Mammary epithelial cell (primary cell): Measurements from ENCODE around the gene MTPN.

Experiments
- EZH2 ChIP-seq: IDR thresholded peaks from 2 replicates; pipeline ENCODE4 v1.6.1; 2012; ENCODE audit warnings: low read length, inconsistent platforms, borderline replicate concordance
- TF ChIP-seq, protein P1 (sequence below), 2 donors: IDR thresholded peaks in 1 of 2; conservative IDR thresholded peaks in 1 of 2; 2 replicates each; pipeline ENCODE4 v1.5.1; 2011 to 2012; ENCODE audit warnings: inconsistent platforms in 2 of 2, low read length in 2 of 2, mild to moderate bottlenecking in 2 of 2, control low read depth in 1 of 2, low read depth in 1 of 2; ENCODE audit not compliant: insufficient read depth in 1 of 2; ENCODE audit errors: extremely low read depth in 1 of 2

DNA sequence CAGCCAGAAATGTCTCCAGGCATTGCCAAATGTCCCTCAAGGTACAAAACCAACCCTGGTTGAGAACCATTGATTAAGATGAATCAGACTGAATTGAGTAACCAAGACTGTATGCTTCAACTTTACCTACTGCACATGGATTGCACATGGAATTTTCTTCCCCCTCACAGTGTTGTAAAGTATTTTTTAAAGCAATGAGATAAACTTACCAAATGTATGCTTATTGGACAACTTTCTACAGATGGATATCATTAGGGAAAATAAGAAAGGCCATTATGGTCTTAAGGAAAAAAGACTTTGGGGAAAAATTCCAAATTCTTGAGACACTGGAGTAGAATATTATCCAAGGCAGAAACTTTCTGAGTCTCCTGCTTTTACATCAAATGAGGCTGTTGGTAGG, 20.9 kb upstream of the MTPN start:
- TF ChIP-seq, protein P1, sequence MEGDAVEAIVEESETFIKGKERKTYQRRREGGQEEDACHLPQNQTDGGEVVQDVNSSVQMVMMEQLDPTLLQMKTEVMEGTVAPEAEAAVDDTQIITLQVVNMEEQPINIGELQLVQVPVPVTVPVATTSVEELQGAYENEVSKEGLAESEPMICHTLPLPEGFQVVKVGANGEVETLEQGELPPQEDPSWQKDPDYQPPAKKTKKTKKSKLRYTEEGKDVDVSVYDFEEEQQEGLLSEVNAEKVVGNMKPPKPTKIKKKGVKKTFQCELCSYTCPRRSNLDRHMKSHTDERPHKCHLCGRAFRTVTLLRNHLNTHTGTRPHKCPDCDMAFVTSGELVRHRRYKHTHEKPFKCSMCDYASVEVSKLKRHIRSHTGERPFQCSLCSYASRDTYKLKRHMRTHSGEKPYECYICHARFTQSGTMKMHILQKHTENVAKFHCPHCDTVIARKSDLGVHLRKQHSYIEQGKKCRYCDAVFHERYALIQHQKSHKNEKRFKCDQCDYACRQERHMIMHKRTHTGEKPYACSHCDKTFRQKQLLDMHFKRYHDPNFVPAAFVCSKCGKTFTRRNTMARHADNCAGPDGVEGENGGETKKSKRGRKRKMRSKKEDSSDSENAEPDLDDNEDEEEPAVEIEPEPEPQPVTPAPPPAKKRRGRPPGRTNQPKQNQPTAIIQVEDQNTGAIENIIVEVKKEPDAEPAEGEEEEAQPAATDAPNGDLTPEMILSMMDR (conservative IDR thresholded peaks at IDR 0.05 in 1 of 2, IDR thresholded peaks at IDR 0.05 in 1 of 2; ENCODE audit: extremely low read depth in 1 of 2, insufficient read depth in 1 of 2, low read depth in 1 of 2, low read length in 2 of 2): no peak
- TF ChIP-seq EZH2: no peak
